ENCODE data around the gene GTF3C2.
"Not testable (repeated sequence)": the region's sequence is repeated elsewhere in the genome, so short reads cannot be mapped to it uniquely, and the experiment has no call there.

Gene GTF3C2

GRCh38 chr2:27372937-27373336, 16.4 kb upstream of the GTF3C2 start:
- no peak for FAIRE-seq

DNA sequence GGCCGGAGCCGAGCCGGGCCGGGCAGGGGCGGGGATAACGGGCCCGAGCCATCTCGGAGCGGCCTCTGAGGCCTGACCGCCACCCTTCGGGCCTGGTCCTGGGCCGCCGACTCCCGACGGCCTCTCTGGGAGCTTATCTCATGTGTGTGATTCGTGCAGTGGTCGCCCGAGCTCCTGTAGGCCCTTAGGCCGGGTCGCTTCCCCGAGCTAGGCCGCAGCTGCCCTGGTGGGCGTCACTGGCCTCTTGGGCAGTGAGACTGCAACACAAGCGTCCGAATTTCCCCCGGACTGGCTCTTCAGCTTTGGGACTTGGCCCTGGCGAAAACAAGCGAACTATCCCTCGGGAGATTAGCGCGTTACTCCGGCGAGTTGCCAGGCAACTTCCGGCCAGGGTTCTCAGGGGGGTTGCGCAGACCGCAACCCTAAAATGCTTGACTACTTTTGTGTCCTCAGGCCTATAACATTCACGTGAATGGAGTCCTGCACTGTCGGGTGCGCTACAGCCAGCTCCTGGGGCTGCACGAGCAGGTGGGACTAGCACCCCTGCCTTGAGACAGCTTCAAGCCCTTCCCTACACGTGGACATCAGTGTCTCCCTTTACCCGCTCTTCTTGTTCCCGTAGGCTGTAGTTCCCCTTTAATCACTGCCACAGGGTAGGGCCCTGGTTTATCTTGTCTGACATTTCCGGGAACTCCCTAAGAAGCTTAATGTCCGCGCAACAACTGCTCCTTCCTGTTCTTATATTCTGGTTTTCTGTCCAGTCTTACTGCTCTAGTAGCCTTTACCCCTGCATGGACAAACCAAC, 14.5 kb upstream of the GTF3C2 start:
- FAIRE-seq = no peak

GRCh38 chr2:27370026-27370815, 13.7 kb upstream of the GTF3C2 start, which contains the start of the genes EIF2B4 and SNX17:
TSS of gene EIF2B4 (minus strand) at chr2:27370338. CDS start at chr2:27370314, 24 bp downstream.
TSS of gene SNX17 (plus strand) at chr2:27370616. CDS start at chr2:27370744, 128 bp downstream.
- FAIRE-seq = no peak

GRCh38 chr2:27369471-27370025, 13.0 kb upstream of the GTF3C2 start:
- FAIRE-seq = no peak

DNA sequence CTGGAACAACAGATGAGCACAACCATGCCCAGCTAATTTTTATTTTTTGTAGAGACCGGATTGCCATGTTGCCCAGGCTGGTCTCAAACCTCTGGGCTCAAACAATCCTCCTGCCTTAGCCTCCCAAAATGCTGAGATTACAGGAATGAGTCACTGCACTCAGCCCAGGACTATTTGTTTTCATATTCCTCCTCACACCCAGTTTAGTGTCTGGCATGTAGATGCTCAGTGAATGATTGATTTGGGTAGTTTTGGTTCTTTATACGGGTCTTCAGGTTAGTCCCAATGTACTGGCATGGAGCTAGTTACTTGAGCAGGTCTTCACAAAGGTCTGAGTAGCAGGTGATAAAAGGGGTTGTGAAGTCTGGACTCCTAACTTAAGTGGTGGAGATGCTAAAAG, 7.4 kb upstream of the GTF3C2 start:
- FAIRE-seq = no peak

GRCh38 chr2:27362678-27363420, 6.3 kb upstream of the GTF3C2 start:
- FAIRE-seq = no peak

GRCh38 chr2:27356056-27356381, 545 bp downstream of the GTF3C2 start:
- no peak for FAIRE-seq

DNA sequence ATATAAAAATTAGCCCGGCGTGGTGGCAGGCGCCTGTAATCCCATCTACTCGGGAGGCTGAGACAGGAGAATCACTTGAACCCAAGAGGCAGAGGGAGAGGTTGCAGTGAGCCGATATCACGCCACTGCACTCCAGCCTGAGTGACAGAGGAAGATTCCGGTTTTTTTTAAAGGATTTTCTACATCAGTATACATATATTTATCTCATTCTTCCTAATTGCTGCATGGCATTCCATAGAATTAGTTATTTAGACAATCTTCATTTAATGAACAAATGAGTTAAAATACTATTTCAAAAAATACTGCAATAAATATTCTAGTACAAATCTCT, 2.0 kb downstream of the GTF3C2 start:
- FAIRE-seq = no peak

DNA sequence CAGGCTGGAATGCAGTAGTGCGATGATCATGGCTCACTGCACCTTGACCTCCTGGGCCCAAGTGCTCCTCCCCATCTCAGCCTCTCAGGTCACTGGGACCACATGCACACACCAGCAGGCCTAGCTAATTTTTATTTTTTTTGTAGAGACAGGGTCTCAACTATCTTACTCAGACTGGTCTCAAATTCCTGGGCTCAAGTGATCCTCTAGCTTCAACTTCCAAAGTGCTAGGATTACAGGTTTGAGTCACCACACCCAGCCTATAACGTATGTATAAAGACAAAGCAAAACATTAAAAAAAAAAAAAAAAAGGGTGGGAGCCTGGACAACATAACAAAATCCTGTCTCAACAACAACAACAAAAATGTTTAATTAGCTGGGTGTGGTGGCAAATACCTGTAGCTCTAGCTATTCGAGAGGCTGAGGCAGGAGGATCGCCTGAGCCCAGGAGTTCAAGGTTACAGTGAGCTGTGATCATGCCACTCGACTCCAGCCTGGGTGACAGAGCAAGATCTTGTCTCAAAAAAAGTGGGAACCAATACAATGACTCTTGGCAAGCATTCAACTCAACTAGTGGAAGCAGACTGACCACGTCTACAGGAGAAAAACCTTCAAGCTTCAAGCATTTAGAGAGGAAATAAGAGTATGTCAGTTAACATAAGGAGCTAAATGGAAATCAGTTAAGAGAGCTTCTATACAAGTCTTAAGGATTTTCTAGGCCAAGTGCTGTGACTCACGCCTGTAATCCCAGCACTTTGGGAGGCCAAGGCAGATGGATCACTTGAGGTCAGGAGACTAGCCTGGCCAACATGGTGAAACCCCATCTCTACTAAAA, 2.6 kb downstream of the GTF3C2 start:
- FAIRE-seq = no peak

- FAIRE-seq = not testable (repeated sequence)
Measured at GRCh38 chr2:27353386-27353761, 3.2 kb downstream of the GTF3C2 start.

GRCh38 chr2:27351802-27352598, 4.6 kb downstream of the GTF3C2 start:
- no peak for FAIRE-seq

- no peak for FAIRE-seq
Measured at GRCh38 chr2:27350106-27350693, 6.4 kb downstream of the GTF3C2 start.

- no peak for FAIRE-seq
Measured at GRCh38 chr2:27347641-27348040, 8.9 kb downstream of the GTF3C2 start.

DNA sequence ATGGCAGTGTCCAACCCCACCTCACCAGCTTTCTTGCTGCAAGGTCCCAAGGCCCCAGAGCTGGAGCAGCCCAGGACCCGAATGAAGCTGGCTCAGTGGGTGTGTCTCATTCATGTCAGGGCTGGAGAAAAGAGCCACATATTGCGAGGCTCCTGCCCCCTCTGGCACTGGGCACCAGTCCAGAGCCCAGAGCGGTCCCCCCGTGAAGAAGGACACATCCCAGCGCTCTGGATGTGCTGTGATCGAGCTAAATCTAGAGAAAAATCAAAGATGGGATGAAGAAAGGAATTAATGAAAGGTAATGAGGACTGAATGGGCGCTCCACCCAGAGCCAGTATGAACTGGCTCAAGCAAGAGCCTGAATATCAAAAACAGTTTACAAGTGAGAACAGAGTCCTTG, 20.4 kb downstream of the GTF3C2 start:
- no peak for FAIRE-seq

DNA sequence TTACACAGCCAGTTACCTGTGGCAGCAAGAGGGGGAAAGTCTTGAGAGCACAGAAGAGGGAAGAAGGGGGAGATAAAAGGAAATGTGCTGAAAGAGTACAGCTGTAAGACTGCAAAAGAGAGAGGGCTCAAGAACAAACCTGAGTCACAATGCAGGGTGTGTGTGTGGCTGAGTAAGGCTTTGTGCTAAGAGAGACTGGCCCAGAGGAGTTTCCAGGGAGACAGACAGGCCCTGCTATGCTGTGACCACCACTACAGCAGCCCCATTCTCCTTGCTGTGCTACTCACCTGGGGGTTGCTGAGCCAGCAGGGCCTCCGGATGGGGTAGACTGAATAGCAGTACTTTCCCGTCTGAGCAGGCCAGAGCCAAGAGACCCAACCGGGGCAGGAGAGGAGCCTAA, 21.3 kb downstream of the GTF3C2 start:
- no peak for FAIRE-seq

DNA sequence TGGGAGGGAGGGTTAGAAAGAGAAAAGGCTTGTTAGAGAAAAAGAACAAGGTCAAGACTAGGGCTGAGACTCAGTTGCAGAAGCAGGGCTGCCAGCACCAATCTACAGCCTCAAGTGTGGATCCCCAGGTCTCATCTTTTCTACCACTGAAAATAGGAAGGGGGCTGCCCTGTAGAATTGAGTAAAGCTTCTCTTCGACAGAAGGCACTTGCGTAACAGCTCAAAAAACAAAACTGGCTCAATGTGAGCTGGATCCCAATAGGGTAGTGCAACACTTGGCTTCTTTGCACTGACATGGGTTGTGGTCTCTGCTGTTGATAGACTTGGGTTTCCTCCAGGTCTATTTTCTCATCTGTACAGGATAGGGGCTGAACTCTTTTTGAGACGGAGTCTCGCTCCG, 31.8 kb downstream of the GTF3C2 start:
- FAIRE-seq = no peak

GRCh38 chr2:27323596-27324285, 32.8 kb downstream of the GTF3C2 start:
- no peak for FAIRE-seq

DNA sequence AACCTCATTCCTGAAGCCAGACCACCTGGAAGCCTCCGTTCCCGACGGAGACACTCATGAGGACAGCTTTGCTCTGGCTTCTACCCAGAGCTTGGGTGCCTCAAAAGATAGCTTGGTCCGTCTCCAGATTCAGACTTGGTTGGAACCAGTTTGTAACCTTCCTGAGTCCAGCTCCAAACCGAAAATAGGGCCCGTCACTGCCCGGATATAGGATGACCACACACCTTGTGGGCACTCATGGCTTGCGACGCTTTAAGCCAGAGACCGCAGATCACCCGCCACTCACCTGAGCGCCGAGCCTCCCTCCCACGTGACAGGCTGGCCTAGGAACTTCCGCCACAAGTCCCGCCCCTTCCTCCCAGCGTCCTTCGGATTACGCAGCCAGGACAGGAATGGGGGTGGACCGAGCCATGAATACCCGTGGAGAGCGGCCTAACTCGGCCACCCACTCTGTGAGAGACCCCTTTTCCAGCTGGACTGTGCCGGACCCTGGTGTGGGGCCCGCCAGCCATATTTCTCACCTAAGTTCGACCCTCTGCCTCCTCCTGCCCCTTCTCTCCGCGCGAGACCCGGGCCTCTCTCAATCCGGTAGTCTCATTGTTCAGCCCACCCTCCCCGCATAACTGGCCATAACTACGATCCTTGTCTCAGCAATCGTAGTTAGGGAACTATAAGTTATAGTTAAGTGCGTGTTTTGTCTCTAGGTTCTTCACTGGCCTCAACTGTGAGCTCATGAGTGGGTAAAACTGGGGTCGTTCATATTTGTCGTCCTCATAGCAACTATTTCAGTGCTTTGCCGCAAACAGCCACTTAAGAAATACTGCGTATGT, 33.6 kb downstream of the GTF3C2 start, which contains the start of gene MPV17:
MPV17 (minus strand) TSS at position 332 of the 830 bp plus-strand sequence. CDS start 580 bp downstream, outside the sequence.
- no peak for FAIRE-seq

- FAIRE-seq = no peak
Measured at GRCh38 chr2:27322301-27322765, 34.2 kb downstream of the GTF3C2 start.
